ENCODE results near the gene NISCH.
A peak's percentile ranks its signal among the peaks of the same experiment; 100 is the strongest.

The NISCH gene

DNA sequence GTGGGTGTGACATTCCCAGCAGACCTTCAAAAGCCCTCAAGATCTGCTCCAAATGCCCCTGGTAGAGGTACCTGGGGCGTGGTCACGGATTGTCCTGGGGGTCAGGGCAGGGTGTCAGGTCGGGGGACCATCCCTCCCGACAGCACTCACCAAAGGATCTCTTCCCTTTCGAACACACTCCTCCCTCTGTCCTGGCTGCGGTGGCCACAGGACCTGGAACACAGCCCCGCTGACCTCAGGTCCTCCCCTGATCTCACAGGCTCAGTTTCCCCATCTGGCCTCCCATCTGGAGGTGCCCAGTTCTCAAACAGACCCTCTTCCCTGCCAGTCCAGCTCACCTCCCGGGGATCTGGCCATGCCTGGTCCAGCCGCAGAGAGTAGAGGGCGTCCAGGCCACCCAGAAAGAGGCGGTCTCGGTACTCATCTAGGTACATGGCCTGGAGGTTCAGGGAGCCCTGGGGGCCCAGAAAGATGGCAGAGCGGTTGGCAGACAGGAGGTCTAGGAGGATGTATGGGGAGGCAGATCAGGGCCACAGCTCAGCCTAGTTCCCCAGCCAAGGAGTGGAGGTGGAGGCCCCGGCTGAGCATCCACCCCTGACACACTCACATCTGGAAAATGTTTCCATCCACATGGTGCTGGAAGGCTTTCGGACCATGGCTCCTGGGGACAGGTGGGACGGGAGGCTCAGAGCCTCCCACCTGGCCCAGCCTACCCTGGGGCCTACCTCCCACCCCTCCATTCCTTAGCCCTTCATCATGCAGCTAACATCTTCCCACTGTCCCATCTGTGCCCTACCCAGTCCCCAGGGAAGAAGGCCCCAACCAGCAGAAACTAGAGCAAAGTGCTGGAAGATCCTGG lies 12.8 kb upstream of the NISCH start:
- Histone ChIP-seq H3K9me3 (replicated peaks in 1 of 11) (no peaks in the 10 kb centered on the region), H3K4me3 (peak overlapping the region in 7 of 10 experiments; percentile 8 to 68 (median 56); a peak in 10 of 20 replicates), H3K4me2 (peak overlapping the region; percentile 77 to 99 (median 94)), H3K27me3 (peaks cover 6 to 87% (median 66%) of the 10 kb centered on the region in 11 experiments; a peak in 21 of 22 replicates), H3K36me3 (peaks cover 0 to 40% (median 0%) of the 10 kb centered on the region in 11 experiments; a peak in 6 of 22 replicates), H4K20me1 (peaks cover 0 to 46% (median 25%) of the 10 kb centered on the region in 11 experiments; a peak in 13 of 22 replicates), H3K9ac (peak overlapping the region in 2 of 11 experiments; percentile 14 to 68; a peak in 3 of 22 replicates), H3K27ac (peak overlapping the region in 1 of 11 experiments; percentile 42; a peak in 2 of 22 replicates), H3K4me1 (peaks cover 35 to 75% (median 56%) of the 10 kb centered on the region in 10 experiments)
- TF ChIP-seq Cebpa-rat (IDR thresholded peaks at IDR 0.05) = no peak

DNA sequence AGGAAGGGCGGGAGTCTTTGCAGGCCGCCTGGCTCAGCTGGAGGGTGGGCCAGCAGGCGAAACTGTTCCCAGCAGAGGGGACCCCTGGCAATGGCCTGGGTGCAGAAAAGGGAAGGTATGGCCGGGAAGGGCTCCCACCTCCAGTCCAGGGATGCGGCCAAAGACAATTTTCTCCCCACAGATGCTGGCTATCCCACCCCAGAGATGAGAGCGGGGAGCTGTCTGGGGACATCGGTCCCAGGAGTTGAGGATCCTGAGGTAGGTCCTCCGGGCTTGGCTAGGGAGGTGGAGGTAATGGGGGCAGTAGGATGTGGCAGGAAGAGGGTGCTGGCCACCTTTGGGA lies 12.2 kb upstream of the NISCH start:
- H3K4me3 ChIP-seq = peak overlapping the region in 7 of 10 experiments; percentile 8 to 68 (median 56); a peak in 11 of 20 replicates
- peak overlapping the region in 6 of 11 experiments; percentile 14 to 68 (median 54); a peak in 9 of 22 replicates for H3K9ac ChIP-seq
- peaks cover 6 to 81% (median 66%) of the 10 kb centered on the region in 11 experiments; a peak in 21 of 22 replicates for H3K27me3 ChIP-seq
- H4K20me1 ChIP-seq = peaks cover 0 to 46% (median 25%) of the 10 kb centered on the region in 11 experiments; a peak in 13 of 22 replicates
- peaks cover 0 to 34% (median 0%) of the 10 kb centered on the region in 11 experiments; a peak in 6 of 22 replicates for H3K36me3 ChIP-seq
- peak overlapping the region in 3 of 11 experiments; percentile 22 to 42 (median 28); a peak in 5 of 22 replicates for H3K27ac ChIP-seq
- peaks cover 32 to 69% (median 50%) of the 10 kb centered on the region in 10 experiments for H3K4me1 ChIP-seq
- no peak for TF ChIP-seq Cebpa-rat (IDR thresholded peaks at IDR 0.05)
- H3K9me3 ChIP-seq (replicated peaks in 1 of 11) = no peaks in the 10 kb centered on the region
- peak overlapping the region; percentile 77 to 99 (median 94) for H3K4me2 ChIP-seq

DNA sequence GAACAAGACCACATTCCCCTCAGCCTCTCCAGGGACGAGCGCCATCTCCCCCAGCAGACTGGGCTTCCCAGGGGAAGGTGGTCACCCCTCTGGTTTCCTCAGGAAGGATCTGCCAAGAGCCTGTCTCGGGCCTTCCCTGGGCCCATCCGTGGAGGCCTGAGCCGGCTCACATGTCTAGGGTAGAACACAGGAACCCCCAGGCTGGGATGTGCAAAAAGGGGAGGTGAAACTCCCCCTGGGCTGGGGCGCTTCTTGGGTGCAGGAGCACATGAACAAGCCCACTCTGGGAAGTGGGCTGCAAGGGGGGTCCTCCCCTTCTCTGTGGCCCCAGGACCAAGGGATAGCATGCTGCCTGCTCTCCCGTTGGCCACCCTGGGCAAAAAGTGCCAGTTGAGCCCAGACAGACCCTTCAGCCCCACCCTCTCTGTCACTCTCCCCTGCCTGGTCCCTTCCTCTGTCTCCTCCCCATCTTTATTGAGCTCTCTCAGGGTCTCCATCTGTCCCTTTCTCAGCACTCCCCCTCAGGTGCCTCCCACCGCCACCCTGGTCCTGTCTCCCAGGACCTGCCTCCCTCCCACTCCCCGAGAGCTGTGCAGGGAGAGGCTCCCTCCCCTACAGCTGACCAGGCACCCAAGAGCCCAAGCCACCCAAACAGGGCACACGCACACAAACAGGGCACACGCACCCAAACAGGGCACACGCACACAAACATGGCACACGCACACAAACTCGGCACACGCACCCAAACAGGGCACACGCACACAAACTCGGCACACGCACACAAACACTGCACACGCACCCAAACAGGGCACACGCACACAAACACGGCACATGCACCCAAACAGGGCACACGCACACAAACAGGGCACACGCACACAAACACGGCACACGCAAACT lies 11.4 kb upstream of the NISCH start:
- H4K20me1 ChIP-seq = peaks cover 0 to 46% (median 25%) of the 10 kb centered on the region in 11 experiments; a peak in 13 of 22 replicates
- H3K9ac ChIP-seq = peak overlapping the region in 8 of 11 experiments; percentile 14 to 68 (median 52); a peak in 13 of 22 replicates

DNA sequence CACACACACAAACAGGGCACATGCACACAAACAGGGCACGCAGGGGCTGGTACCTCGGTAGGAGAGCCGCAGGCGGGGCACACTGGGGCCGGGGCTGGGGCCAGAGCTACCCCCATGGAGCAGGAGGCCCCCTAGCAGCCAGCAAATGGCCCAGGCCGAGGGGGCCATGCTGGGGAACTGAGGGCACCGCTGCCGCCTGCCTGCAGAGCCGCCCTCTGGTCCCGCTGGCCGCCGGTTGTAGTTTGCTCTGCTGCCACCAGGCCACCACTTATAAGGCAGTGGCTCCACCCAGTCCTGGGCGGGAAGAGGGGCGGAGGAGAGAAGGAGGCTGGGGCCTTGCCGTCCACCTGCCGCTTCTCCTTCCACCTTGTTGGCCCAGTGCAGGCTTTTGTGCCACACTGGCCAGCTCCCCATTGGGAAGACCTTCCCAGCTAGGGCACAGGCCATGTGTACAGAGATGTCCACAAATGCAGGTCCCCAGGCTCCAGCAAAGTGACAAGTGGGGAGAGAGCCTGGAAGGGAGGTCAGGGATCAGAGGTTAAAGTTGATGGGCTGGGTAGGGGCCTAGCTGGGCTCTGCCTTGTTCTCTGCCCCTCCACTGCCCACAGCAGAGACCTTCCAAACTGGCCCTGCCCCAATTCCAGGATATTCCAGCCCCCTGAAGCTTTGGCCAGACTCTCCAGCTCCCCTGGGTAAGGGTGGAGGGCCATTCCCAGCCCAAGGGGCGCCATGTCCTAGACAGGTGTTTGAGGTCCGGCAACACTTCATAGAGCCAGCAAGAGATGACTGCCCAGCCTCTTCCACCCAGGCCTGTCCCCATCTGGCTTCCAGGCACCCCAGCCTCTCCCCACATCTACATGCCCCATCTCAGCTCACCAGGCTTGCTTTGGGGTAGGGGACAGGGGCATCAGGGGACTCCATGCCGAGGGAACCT lies 10.3 kb upstream of the NISCH start, which contains the start of gene SEMA3G:
SEMA3G (minus strand) TSS at position 244 of the 934 bp plus-strand sequence; CDS start at position 168, 76 bp downstream.
- Histone ChIP-seq H3K9me3 (replicated peaks in 1 of 11) (no peaks in the 10 kb centered on the region), H4K20me1 (peaks cover 0 to 46% (median 25%) of the 10 kb centered on the region in 11 experiments; a peak in 13 of 22 replicates), H3K4me1 (peaks cover 33 to 57% (median 42%) of the 10 kb centered on the region in 10 experiments), H3K27ac (peak within 1 kb of the TSS in 7 of 11 experiments; percentile 22 to 47 (median 36); a peak in 9 of 22 replicates), H3K36me3 (peaks cover 0 to 19% (median 0%) of the 10 kb centered on the region in 11 experiments; a peak in 6 of 22 replicates), H3K9ac (peak within 1 kb of the TSS in 8 of 11 experiments; percentile 14 to 68 (median 52); a peak in 13 of 22 replicates), H3K27me3 (peaks cover 6 to 65% (median 50%) of the 10 kb centered on the region in 11 experiments; a peak in 21 of 22 replicates), H3K4me2 (peak within 1 kb of the TSS; percentile 77 to 99 (median 94)), H3K4me3 (peak within 1 kb of the TSS in 8 of 10 experiments; percentile 28 to 68 (median 54); a peak in 15 of 20 replicates)
- no peak for TF ChIP-seq Cebpa-rat (IDR thresholded peaks at IDR 0.05)

More for the DNA sequence above, 11.4 kb upstream of the NISCH start:
- Histone ChIP-seq H3K9me3 (replicated peaks in 1 of 11) (no peaks in the 10 kb centered on the region), H3K27ac (peak overlapping the region in 7 of 11 experiments; percentile 22 to 47 (median 36); a peak in 9 of 22 replicates), H3K36me3 (peaks cover 0 to 30% (median 0%) of the 10 kb centered on the region in 11 experiments; a peak in 6 of 22 replicates), H3K27me3 (peaks cover 6 to 74% (median 61%) of the 10 kb centered on the region in 11 experiments; a peak in 21 of 22 replicates), H3K4me3 (peak overlapping the region in 7 of 10 experiments; percentile 38 to 68 (median 56); a peak in 15 of 20 replicates), H3K4me2 (peak overlapping the region; percentile 77 to 99 (median 94)), H3K4me1 (peaks cover 32 to 61% (median 43%) of the 10 kb centered on the region in 10 experiments)
- no peak for TF ChIP-seq Cebpa-rat (IDR thresholded peaks at IDR 0.05)

DNA sequence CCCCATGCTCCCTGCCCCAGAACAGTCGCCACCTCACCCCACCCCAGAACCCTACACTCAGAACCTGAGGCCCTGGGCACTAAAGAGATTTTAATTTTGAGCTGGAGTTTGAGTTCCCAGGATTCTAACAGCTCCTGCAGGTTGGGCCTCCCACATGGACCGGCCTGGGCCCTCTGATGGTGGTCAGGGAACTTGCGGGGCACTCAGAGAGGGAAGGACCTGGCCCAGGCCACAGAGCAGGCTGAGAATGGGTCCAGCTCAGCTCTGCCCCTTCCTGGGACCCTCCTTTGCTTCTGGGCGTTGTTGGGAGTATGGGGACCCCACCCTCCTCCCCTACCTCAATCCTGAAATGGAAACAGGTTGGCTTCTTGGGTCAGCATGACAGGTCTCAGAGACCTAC lies 9.4 kb upstream of the NISCH start:
- Histone ChIP-seq H4K20me1 (peaks cover 0 to 42% (median 25%) of the 10 kb centered on the region in 11 experiments; a peak in 13 of 22 replicates), H3K4me2 (peak overlapping the region in 4 of 11 experiments; percentile 7 to 77 (median 23); a peak in 1 of 22 replicates), H3K4me1 (peaks cover 33 to 66% (median 45%) of the 10 kb centered on the region in 10 experiments), H3K27me3 (peaks cover 6 to 56% (median 41%) of the 10 kb centered on the region in 11 experiments; a peak in 21 of 22 replicates), H3K27ac (no peak overlapping the region), H3K9ac (no peak overlapping the region; a peak in 1 of 22 replicates), H3K9me3 (replicated peaks in 1 of 11) (no peaks in the 10 kb centered on the region), H3K36me3 (peaks cover 0 to 10% (median 0%) of the 10 kb centered on the region in 11 experiments; a peak in 5 of 22 replicates), H3K4me3 (no peak overlapping the region)
- TF ChIP-seq Cebpa-rat (IDR thresholded peaks at IDR 0.05) = no peak

DNA sequence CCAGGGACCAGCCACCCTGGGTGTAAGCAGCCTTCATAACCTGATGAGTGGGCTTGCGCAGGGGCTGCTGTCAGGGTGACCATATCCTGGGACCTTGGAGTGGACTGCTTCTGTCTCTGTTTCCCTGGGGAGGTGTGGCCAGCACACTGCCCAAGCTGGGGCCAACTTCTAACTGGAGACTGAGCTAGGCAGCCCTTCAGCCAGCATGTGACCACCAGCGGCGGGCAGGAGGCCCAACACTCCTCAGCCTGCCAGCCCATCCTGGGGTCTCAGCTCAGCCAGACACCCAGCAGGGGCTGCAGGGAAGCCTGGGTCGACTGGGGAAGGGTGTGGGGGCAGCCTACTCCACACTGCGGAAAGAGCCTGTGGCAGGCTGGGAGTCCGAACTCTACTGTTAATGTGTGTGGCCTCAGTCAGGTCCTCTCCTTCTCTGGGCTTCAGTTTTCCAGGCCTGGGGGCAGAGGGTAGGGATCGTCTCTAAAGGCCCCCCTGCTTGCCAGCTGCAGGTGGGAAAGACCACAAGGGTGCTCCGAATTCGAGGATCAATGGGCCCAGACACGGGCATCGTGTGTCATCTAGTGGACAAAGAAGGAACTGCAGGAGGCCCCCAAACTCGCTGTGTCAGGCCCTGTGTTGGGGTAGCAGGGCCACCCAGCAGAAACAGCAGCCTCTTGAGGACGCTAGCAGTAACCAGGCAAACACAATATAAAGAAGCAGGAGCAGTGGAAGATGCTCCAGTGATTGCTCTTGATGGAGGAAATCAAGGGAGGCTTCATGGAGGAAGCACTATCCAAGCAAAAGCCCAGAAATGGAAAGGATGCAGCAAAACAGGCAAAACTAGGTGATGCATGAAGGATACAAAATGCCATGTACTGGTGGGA lies 8.5 kb upstream of the NISCH start:
- H3K4me1 ChIP-seq = peaks cover 33 to 59% (median 44%) of the 10 kb centered on the region in 10 experiments
- TF ChIP-seq Cebpa-rat (IDR thresholded peaks at IDR 0.05) = no peak
- H3K9me3 ChIP-seq (replicated peaks in 1 of 11) = no peaks in the 10 kb centered on the region
- H3K9ac ChIP-seq = no peak overlapping the region
- peak overlapping the region in 4 of 11 experiments; percentile 6 to 28 (median 12); a peak in 3 of 22 replicates for H3K4me2 ChIP-seq
- H3K27me3 ChIP-seq = peaks cover 6 to 49% (median 33%) of the 10 kb centered on the region in 11 experiments; a peak in 21 of 22 replicates
- H3K27ac ChIP-seq = no peak overlapping the region
- no peak overlapping the region for H3K4me3 ChIP-seq
- H4K20me1 ChIP-seq = peaks cover 0 to 39% (median 24%) of the 10 kb centered on the region in 11 experiments; a peak in 13 of 22 replicates
- H3K36me3 ChIP-seq = peaks cover 0 to 2% (median 0%) of the 10 kb centered on the region in 11 experiments; a peak in 3 of 22 replicates
